Colon (tissue), 2 donors: Measurements from ENCODE around the gene TOX2.

Source experiments
- FAIRE-seq: peaks from 2 replicates; lab custom pipeline; 2012; peaks lifted over from hg19 to GRCh38; lab: Jason Lieb, UNC
- donor health status: control.
- donor health status: control.

The TOX2 gene

DNA sequence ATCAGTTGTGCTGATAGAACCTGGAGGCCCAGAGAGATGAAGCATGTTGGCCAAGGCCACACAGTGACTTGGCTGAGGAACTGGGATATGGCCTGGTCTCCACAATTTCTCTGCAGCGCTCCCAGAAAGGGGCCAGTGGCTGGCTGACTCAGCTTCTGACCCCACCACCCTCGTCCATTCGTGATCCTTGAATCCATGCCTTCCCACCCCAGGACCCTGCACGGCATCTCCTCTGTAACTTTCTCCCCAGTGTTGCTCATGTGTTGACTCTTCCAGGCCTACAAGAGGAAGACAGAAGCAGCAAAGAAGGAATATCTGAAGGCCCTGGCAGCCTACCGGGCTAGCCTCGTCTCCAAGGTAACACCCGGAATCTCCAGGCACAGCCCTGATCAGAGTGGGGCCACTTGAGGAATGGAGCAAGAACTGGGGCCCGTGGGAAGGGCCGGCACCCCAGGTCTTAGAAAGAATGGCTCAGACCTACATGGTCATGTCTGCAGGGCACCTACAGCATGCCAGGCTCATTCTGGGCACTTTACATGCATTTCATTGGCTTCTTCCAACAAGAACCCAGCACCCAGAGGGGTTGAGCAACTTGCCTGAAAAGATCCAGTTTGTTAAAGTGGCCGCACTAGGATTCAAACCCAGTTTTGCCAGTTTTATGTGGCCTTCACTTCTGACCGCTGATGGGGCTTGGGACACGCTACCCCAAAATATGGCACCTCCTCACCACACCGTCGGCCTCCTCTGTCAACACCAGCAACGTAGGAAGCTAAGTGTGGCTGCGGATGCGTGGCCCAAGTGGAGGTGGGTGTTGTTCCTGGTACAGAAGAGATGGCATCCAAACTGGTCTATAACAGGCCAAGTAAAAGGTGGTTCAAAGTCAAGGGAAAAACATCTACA lies 150.1 kb downstream of the TOX2 start:
- no peak for FAIRE-seq

DNA sequence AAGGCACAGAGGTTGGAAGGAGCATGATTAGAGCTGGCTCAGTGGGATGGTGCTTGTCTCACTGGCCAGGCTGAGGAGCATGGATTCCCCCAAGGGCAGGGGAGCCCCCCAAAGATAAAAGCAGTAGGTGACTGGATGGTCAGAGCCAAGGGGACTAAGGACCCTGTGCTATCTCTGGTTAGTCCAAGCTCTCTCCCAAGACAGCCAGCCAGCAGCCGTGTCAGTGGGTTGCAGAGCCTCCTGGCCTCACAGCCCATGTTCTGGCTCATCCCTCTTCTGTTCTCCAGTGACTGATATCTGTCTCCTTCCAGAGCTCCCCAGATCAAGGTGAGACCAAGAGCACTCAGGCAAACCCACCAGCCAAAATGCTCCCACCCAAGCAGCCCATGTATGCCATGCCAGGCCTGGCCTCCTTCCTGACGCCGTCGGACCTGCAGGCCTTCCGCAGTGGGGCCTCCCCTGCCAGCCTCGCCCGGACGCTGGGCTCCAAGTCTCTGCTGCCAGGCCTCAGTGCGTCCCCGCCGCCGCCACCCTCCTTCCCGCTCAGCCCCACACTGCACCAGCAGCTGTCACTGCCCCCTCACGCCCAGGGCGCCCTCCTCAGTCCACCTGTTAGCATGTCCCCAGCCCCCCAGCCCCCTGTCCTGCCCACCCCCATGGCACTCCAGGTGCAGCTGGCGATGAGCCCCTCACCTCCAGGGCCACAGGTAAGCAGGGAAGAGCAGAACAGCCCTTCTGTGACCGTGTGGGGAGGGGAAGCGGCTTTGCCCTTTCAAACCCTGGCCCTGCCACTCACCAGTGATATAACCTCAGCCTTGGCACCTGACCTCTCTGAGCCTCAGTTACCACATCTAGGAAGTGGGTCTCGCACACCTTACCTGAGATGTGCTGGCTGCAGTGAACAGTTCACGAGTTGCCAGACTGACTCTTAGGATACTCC lies 151.0 kb downstream of the TOX2 start:
- FAIRE-seq, result no peak

DNA sequence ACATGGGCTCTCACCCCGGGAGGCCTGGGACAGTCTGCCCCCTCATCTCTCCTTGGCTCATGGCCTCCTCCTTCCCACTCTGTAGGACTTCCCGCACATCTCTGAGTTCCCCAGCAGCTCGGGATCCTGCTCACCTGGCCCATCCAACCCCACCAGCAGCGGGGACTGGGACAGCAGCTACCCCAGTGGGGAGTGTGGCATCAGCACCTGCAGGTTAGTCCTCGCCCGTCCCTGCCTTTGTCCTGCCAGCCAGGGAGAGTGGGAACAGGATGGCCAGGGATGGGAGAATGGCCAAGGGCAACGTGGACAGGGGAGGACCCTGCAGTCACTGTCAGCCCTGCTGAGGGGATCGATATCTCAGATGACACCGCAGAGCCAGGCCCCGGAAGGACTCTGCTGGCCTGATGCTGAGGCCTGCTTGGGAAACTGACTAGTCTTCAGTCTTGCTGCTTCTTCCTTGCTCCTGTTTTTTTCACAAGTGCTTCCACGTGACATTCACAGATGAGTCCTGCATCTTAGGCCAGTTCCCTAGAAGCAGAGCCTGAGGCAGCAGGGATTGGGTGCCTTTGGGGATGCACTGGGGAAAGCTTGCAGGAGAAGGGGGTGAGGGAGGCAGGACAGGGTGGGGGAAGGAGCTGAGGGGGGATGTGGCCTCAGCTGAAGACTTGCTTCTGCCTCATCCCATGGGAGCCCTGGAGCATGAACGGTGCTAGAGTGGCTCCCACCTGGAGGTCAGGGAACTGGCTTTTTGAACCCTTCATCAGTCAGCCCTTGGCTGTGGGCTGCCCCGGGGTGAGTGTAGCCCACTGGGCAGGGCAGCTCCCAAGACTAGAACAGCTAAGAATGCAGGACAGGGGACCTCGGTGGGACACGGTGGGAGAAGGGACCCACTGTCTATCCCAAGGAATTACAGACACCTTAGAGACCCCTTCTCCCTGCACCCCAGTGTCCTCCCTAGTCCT lies 152.3 kb downstream of the TOX2 start:
- FAIRE-seq, result no peak

DNA sequence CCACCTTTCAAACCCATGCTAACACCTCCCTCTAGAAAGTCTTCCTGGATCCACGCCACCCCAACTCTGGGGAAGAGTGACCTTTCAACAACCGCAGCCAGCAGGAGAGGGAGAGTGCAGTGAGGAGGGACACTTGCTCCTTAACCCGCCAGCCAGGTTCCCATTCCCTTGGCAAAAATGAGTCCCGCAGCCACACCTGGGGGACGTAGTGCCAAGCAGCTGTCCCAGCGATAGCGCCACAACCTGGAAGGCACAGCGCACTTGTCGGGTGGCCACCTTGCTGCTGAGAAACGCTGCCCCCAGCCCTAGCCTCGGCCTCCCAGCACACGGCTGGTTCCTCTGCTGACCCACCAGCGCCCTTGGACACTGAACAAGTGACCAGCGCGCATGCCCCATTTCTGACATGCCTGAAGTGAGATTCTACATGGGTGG lies 153.0 kb downstream of the TOX2 start:
- FAIRE-seq, result no peak

DNA sequence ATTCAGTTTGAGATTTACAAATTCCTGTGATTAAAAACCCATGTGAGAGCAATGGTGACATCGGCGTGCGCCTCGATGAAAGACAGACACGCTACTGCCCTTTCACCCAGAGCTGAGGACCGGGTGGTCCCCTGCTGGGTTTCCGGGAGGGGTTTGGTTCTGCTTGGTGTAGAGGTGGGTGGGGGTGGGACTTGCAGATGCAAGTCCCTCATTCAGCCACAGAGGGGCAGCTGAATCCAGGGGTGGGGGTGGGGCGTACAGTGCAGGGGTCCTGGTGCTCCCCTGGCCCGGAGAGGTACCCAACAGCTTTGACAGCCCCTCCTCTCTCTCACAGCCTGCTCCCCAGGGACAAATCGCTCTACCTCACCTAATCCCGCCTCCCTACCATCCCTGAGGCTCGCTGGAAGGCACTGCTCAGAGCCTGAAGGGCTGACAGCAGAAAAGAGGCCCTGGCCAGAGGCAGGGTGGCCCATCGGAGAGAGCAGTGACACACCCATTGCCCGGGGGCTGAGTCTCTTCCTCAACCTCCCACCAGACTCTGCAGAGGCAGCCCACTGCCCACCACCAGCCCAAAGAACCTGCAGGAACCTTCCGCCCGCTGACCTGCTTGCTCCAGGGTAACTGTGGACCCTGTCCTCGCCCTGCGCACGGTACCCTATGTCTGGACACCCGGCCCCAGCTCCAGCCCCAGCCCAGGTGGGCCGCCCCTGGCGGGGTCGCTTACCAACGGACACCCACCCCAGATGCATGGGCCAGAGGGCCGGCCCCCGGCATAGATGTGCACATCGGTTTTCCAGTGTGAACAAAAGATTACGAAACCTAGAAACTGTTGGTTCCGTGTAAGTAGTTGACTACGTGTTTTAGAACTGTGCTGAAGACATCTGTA lies 153.9 kb downstream of the TOX2 start:
- no peak for FAIRE-seq

DNA sequence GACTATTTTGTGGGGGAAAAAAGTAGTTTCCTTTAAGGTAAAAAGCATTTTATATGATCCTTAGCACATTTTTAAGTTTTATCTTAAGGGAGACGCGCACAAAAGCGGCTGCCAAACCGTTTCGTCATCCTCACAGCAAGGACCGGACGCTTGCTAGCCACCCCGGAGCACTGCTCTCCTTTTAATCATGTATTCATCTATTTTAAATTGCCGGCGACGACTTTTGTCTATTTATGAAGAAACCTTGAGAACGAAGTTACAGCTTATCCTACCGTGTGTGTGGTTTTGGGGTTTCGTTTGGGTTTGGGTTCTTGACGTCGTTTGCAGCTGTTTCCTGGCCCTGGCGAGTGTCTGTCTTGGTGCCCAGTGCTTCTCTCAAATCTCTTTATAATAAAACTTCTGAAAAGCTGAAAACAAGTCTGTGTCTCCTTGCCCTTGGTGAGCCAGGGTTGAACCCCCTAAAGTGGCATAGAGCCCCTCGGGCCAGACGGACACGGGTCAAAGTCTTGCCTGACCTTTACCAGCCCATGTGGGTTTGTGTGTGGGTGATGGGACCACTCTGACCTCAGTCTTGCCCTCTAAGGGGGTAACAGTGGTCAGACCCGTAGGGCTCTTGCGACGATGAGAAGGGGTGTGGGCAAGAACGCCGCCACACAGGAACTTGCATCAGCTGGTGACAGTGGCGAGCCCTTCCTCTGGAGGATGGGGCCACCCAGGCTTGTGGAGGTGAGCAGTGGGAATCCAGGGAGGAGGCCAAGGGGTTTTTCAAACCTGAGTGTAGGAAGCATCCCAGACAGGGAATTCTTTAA lies 154.8 kb downstream of the TOX2 start:
- no peak for FAIRE-seq

DNA sequence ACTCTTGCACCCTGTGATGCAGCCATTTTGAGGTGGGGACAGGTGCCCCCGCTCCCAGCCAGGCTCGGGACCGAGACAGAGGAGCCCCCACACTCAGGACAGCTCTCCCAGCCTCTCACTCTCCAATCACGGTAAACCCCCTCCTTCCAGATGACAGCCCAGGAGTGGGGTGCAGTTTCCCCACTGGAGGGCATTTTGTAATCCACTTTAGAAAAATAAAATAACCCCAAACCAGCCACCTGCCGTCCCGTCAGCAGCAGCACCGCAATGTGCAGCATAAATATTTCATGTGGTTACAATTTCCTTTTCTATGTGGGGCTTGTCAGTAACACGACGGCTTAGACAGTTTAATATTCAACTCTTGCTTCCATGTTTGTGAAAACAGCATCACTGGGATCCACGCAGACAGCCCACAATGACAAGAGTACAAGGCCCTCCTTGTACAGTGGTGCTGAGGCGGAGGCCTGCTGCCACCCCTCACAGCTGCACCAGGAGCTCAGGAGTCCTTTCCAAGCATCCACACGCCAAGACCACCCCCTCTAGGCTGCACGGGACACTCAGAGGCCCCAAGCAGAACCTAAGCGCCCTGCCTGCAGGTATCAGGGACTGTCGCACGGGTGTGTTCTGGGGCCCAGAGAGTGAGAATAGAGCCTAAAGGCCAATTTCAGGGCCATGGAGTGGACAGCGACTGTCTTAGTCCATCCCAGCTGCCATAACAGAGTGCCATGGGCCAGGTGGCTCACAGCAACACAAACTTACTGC lies 155.7 kb downstream of the TOX2 start:
- FAIRE-seq, result no peak

DNA sequence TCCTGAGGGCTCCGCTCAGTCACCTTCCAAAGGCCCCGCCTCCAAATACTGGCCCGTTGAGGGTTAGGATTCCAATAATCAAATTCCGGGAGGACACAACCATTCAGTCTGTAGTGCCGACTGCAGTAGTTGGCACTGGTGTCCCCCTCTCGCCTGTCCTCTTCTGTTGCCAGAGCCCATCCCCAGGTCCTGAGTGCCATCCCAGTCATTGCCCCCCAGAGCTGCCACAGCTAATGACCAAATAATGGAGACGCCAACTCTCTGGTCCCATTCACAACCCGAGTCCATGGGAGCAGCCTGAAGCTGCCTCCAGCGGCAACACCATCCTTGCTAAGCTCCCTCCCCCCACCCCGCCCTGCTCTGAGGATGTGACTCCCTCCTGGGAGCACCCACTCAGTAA lies 156.4 kb downstream of the TOX2 start:
- FAIRE-seq, result no peak

DNA sequence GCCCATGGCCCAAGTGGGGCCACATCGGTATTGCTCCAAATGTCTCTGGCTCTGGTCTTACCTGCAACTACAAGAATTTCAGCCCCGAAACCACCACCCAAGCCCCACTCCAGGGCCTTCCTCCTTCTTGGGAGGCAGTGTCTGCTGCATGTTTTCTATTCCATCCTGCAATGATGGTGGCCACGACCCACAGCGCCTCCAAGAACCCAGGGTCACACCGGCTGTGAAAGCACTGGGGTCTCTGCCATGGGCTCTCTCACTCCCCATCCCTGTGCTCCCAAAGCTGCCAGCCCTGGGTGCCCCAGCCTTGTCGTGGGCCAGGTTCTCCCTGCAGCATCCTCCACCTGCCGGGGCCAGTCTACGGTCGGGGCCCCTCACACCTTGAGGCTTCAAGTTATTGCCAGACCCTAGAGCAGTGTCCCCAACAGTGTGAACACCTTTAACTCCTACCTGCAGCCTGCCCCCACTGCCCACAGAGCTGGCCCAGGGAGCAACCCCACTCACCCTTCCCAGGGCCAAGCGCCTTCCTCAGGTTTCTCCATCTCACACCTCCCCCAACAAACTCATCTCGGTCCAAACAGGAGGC lies 157.0 kb downstream of the TOX2 start:
- FAIRE-seq, result no peak

DNA sequence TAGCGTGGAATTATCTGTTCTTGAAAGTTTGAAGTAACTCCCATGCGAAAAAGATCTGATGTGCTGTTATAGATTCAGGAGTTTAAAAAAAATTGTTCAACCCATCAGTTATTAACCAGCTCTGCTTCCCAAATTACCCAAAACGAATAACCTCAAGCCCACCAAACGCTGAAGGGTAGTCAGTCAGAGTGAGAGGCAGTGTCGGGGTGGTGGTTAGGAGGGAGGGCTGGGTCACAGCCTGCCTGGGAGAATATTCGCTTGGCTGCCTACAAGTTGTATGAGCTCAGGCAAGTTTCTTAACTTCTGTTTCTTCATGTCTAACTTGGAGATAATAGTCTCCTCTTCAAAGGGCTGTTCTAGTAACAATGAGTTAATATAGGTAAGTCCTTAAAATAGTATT lies 157.7 kb downstream of the TOX2 start:
- no peak for FAIRE-seq

DNA sequence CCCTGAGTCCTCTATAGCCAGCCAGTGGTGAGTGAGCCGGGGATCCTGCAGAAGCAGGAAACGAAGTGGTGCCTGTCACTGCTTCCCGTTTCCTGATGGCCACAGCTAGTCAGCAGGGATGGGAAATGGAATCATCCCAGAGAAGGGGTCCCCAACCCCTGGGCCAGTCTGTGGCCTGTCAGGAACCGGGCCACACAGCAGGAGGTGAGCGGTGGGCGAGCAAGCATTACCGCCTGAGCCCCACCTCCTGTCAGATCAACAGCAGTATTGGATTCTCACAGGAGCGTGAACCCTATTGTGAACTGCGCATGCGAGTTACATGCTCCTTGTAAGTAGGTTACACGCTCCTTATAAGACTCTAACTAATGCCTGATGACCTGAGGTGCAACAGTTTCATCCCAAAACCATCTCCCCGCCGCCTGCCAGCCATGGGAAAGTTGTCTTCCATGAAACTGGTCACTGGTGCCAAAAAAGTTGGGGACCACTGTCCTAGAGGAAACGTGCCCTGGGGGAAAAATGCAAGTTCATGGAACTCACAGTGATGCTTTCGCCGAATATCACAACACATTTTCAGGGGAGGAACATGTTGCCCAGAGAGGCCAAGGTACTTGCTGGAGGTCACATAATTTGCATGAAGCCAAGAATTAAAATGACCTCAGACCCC lies 158.5 kb downstream of the TOX2 start:
- FAIRE-seq, result no peak

DNA sequence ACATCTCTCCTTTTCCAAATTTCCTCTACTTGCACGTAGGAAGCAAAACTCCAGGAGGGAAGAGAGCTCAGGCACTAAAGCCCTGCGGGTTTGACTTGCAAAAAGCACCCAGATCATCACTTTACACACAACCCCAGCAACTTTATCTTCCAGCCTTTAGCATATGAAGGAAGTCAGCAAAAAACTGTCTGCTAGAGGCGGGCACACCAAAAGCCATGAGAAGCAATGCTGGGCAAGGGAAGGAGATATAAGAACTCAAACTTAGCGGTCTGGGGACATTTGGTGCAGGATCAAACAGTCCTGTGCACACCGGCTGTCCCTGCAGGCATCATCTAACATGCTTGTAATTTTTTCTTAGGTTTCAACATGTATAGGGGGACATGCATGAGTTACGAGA lies 159.0 kb downstream of the TOX2 start:
- FAIRE-seq, result no peak

DNA sequence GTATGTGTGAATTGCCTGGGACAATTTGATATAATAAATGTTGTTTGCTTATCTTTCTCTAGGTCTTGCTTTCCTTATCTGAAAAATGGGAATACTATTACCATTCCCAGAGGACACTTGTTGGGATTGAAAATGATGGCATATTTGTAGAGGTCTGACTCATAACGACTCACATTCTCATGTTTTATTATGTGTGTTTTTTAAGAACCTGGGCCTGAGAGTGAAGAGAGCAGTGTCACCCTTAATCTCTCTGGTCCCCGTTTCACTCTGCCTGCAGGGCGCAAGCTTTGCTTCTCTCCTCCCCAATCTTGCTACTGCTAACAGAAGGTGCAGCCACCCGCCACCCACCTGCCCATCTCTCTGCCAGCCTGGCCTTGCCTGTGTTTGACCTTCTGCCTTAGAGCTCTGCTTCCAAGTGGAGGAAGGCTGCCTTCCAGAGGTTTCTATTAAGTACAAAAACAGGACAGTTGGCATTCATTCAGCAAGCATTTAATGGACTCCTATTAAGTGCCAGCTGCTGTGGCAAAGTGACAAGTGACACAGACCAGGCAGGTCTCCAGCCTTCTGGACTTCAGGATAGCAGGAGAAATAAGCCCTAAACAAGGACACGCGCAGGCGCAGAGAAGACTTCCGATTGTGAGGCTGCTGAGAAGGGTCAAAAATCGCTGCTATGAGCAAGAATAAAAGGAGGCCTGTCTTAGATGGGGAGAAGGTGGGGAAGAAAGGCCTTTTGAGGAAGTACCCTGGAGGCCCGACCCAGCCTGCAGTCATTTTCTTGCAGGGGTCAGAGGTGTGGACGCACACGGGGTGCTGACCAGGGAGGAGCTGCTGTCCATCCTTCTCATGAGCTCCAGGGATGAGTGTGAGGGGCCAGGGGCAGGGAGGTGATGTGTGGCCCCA lies 159.8 kb downstream of the TOX2 start:
- no peak for FAIRE-seq

DNA sequence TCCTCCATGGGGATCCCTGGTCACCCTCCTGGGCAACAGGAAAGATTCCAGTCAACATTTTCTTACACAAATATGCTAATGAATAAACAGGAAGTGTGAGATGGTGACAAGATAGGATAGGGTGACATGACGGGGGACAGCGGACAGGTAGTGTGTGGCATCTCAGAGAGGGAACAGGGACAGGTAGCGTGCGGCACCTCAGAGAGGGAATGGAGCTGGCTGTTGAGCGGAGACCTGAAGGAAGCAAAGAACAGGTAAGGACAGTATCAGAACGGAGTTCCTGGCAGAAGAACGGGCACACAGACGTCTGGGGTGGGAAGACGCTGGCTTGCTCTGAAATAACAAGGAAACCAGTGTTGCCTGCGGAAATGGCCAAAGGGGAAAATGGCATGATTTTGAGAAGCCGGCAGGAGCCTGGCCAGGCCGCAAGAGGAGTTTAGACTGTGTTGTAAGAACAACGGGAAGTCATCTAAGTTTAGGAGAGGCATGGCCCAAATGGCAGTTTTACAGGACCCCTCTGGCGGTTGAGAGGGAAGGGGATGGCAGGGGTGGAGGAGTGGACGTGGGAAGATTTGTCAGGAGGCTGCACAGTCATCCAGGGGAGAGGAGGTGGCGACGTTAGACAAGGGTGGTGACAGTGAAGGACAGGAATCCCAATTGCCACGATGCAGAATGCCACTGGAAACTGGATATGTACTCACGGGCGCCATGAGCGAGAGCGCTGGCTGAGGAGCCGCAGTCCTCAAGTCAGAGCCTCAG lies 160.7 kb downstream of the TOX2 start:
- no peak for FAIRE-seq

DNA sequence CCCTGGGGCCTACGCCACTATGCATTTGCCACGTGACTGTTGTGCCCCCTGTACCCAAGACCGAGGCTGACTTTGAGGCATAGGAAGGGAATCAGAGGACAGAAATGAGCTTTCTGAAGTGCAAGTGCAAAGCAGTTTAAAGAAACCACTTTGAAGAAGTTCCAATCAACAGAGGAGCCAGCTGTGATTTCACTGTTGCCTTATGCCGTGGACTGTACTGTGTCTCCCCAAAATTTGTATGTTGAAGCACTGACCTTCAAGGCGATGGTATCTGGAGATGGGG lies 161.2 kb downstream of the TOX2 start:
- FAIRE-seq, result no peak

DNA sequence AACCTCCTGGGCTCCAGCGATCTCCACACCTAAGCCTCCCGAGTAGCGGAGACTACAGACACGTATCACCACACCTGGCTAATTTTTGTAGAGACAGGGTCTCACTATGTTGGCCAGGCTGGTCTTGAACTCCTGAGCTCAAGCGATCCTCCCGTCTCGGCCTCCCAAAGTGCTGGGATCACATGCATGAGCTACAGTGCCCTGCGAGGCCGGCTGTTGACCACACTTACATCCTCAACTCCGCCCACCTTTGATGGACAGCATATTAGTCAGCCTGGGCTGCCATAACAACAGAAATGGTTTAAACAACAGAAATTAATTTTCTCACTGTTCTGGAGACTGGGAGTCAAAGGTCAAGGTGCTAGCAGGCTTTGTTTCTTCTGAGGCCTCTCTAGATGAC lies 164.6 kb downstream of the TOX2 start:
- FAIRE-seq, result no peak

DNA sequence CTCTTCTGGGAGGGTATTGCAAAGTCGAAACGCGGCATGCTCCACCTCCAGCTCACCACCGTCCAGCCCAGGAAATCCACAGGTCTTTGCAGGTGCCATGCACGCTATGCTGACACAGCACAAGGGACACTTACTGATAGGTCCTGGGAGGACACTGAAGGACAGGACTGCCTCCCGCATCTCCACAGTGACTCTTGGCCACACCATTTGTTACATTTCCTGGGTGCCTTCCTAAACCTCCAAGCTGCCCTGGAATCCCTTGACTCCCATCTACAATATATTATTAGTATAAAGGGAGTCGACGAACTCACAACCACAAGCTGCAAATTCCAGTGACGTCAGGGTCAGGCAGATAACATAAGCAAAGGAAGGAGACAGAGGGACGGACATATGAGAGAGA lies 165.4 kb downstream of the TOX2 start:
- no peak for FAIRE-seq
